GM12878 (cell line): ENCODE results near the gene CACNA1E. TPM values are rescaled to one million over a fixed set of nuclear protein-coding genes. Genes with fewer than 3 reads are reported as not detected.

Experiments used
- GATAD2B ChIP-seq: fragments of 450-650 bp; conservative IDR thresholded peaks from 2 replicates; pipeline ENCODE4 v1.6.1; 2017; ENCODE audit warnings: low read depth, mild to moderate bottlenecking, moderate library complexity
- HDAC6 ChIP-seq: fragments of 200-600 bp; sonication (generic); IDR thresholded peaks from one replicate; pipeline ENCODE4 v1.8.0; 2017; ENCODE audit warnings: antibody characterized with exemption; ENCODE audit not compliant: unreplicated experiment
- IKZF1 ChIP-seq: fragments of 450-650 bp; conservative IDR thresholded peaks from 2 replicates; pipeline ENCODE4 v1.6.1; 2017; ENCODE audit warnings: antibody characterized with exemption, mild to moderate bottlenecking
- IKZF2 ChIP-seq, 2 experiments: fragments of 450-650 bp; IDR thresholded peaks; 2 replicates each; pipeline ENCODE4 v1.6.1; 2017; ENCODE audit warnings: mild to moderate bottlenecking in 2 of 2, moderate library complexity in 2 of 2
- JUND ChIP-seq: IDR thresholded peaks from 2 replicates; pipeline ENCODE4 v1.6.1; 2012; ENCODE audit warnings: low read depth, mild to moderate bottlenecking, low read length, improper control_type of control experiment, moderate library complexity
- KLF5 ChIP-seq: fragments of 450-650 bp; IDR thresholded peaks from 2 replicates; pipeline ENCODE4 v1.6.1; 2014; ENCODE audit warnings: mild to moderate bottlenecking; ENCODE audit not compliant: partially characterized antibody
- LARP7 ChIP-seq: fragments of 450-650 bp; IDR thresholded peaks from 2 replicates; pipeline ENCODE4 v1.6.1; 2017; ENCODE audit warnings: mild to moderate bottlenecking
- MEF2B ChIP-seq: fragments of 450-650 bp; IDR thresholded peaks from 2 replicates; pipeline ENCODE4 v1.6.1; 2018; ENCODE audit warnings: mild to moderate bottlenecking, moderate library complexity; ENCODE audit not compliant: partially characterized antibody, poor library complexity, severe bottlenecking
- NR2C2 ChIP-seq: IDR thresholded peaks from 2 replicates; pipeline ENCODE4 v1.6.1; 2011; ENCODE audit warnings: borderline replicate concordance, low read depth; ENCODE audit not compliant: control insufficient read depth, insufficient read length
- RBBP5 ChIP-seq: fragments of 200-600 bp; sonication (generic); conservative IDR thresholded peaks from 2 replicates; pipeline ENCODE4 v1.6.1; 2016
- TAF1 ChIP-seq: IDR thresholded peaks from 2 replicates; pipeline ENCODE4 v1.6.1; 2011; ENCODE audit warnings: mild to moderate bottlenecking, low read depth, low read length, borderline replicate concordance
- USF2 ChIP-seq: IDR thresholded peaks from 2 replicates; pipeline ENCODE4 v1.6.1; 2011; ENCODE audit warnings: low read depth, low read length, improper control_type of control experiment, borderline replicate concordance
- ZNF217 ChIP-seq: fragments of 450-650 bp; IDR thresholded peaks from 2 replicates; pipeline ENCODE4 v1.6.1; 2017; ENCODE audit warnings: antibody characterized with exemption, mild to moderate bottlenecking
- polyA plus RNA-seq, 11 experiments: library from polyadenylated mRNA; depleted of rRNA in 4 of 11; unstranded in 6 of 11; stranded (reverse) in 5 of 11; fragments of >200 nt; fragmentation: Nextera tagmentation in 4 of 11; fragmentation: Illumina TruSeq in 1 of 11; extraction: Ambion mirVana in 4 of 11; extraction: Trizol in 1 of 11; gene quantifications; 1 replicate in 1 of 11; 2 replicates in 10 of 11; pipeline versions ENCODE4 v1.2.1 to v1.2.3, GENCODE V29; 2011 to 2016; ENCODE audit warnings: inconsistent platforms in 2 of 11, missing spikeins in 2 of 11, low read depth in 1 of 11
- total RNA-seq, 4 experiments: library from RNA; depleted of rRNA in 3 of 4; stranded (reverse); fragments of >200 nt in 3 of 4; fragmentation: Illumina TruSeq in 1 of 4; extraction: Trizol in 1 of 4; gene quantifications; 2 replicates each; pipeline versions ENCODE4 v1.2.1 to v1.2.3, GENCODE V29; 2013 to 2021
- TF ChIP-seq, protein P1 (sequence below): fragments of 450-650 bp; conservative IDR thresholded peaks from 2 replicates; pipeline ENCODE4 v1.6.1; 2017; ENCODE audit warnings: mild to moderate bottlenecking, moderate library complexity
- TF ChIP-seq, protein P2 (sequence below): fragments of 450-650 bp; IDR thresholded peaks from 2 replicates; pipeline ENCODE4 v1.6.1; 2017; ENCODE audit warnings: mild to moderate bottlenecking, low read depth, inconsistent platforms; ENCODE audit not compliant: poor library complexity, severe bottlenecking

CACNA1E gene
- total and polyA plus RNA-seq, 10 of the 15 experiments (the other 5 are each of a cell fraction or from before 2014, with no cell fraction given), result 0.57 to 22.0 (median 8.5) TPM

- TF ChIP-seq USF2, result no peak
- TF ChIP-seq RBBP5, result no peak
- TF ChIP-seq GATAD2B, result peak; percentile 43; the same call in 1 of the 2 replicates
- peak; percentile 48; the same call in 1 of the 2 replicates for TF ChIP-seq LARP7
- peak; percentile 65 for TF ChIP-seq NR2C2
- TF ChIP-seq, protein P1, sequence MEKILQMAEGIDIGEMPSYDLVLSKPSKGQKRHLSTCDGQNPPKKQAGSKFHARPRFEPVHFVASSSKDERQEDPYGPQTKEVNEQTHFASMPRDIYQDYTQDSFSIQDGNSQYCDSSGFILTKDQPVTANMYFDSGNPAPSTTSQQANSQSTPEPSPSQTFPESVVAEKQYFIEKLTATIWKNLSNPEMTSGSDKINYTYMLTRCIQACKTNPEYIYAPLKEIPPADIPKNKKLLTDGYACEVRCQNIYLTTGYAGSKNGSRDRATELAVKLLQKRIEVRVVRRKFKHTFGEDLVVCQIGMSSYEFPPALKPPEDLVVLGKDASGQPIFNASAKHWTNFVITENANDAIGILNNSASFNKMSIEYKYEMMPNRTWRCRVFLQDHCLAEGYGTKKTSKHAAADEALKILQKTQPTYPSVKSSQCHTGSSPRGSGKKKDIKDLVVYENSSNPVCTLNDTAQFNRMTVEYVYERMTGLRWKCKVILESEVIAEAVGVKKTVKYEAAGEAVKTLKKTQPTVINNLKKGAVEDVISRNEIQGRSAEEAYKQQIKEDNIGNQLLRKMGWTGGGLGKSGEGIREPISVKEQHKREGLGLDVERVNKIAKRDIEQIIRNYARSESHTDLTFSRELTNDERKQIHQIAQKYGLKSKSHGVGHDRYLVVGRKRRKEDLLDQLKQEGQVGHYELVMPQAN, result no peak
- no peak for TF ChIP-seq KLF5
- no peak for TF ChIP-seq TAF1
- no peak for TF ChIP-seq HDAC6
- TF ChIP-seq IKZF1, result peak; percentile 91
- no peak for TF ChIP-seq ZNF217
- TF ChIP-seq IKZF2 (IDR thresholded peaks at IDR 0.05), result peak; percentile 64 to 70; a peak in 2 of 4 replicates
- TF ChIP-seq, protein P2, sequence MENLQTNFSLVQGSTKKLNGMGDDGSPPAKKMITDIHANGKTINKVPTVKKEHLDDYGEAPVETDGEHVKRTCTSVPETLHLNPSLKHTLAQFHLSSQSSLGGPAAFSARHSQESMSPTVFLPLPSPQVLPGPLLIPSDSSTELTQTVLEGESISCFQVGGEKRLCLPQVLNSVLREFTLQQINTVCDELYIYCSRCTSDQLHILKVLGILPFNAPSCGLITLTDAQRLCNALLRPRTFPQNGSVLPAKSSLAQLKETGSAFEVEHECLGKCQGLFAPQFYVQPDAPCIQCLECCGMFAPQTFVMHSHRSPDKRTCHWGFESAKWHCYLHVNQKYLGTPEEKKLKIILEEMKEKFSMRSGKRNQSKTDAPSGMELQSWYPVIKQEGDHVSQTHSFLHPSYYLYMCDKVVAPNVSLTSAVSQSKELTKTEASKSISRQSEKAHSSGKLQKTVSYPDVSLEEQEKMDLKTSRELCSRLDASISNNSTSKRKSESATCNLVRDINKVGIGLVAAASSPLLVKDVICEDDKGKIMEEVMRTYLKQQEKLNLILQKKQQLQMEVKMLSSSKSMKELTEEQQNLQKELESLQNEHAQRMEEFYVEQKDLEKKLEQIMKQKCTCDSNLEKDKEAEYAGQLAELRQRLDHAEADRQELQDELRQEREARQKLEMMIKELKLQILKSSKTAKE, result peak; percentile 53
- TF ChIP-seq MEF2B, result peak; percentile 29
- TF ChIP-seq JUND, result peak; percentile 45; the same call in 1 of the 2 replicates
Measured at GRCh38 chr1:181514298-181515290, 31.3 kb downstream of the CACNA1E start (continued).
